ENCODE results near the gene BCORL1. TPM values are rescaled to one million over a fixed set of nuclear protein-coding genes. Genes with fewer than 3 reads are reported as not detected.

BCORL1 gene
- total RNA-seq, 1 experiment from 2014 or later, result 30.8 TPM

DNA sequence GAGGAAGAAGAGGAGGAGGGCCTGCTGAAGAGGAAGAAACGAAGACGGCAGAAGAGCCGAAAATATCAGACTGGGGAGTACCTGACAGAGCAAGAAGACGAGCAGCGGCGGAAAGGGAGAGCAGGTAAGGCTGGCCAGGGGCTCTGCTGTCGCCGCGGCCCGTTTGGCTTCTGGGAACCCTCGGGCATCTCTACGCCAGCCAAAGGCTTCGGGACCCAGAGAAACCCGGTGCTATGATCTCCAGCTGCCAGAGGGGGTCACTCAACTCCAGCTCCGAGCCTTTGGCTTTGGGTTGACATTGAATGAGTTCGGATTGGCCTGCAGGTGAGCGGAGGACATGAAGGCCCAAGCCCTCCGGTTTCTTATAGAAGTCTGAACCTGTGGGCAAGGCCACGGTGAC is 42.8 kb downstream of the BCORL1 start:
- intact Hi-C loops (cut with micrococcal nuclease), result no loop called here
- no peaks in the 10 kb centered on the region for H4K20me1 ChIP-seq (ENCODE audit: insufficient read depth)
- no peak overlapping the region for H3K4me3 ChIP-seq (replicated peaks in 1 of 2; ENCODE audit: low read depth in 1 of 2, low read length in 2 of 2)
- H3K4me2 ChIP-seq (ENCODE audit: low read length), result no peak overlapping the region
- ChIA-PET RAD21 (ENCODE audit: low non-redundant PET in 1 of 2, low total read pairs in 2 of 2, uncharacterized antibody in 2 of 2, unreplicated experiment in 2 of 2) (no interaction called here), POLR2A (no interaction called here), CTCF (interaction anchor here (1.8 kb wide), 1 partner anchor 100 kb away, joined by 6 read pairs; no protein-coding TSS in a partner anchor)
- no peaks in the 10 kb centered on the region for H3K9me2 ChIP-seq (ENCODE audit: insufficient read depth)
- no peaks in the 10 kb centered on the region for H3K27me3 ChIP-seq (ENCODE audit: insufficient read depth, low read length)
- H3K79me2 ChIP-seq (ENCODE audit: insufficient read depth, low read length), result no peaks in the 10 kb centered on the region
- no peaks in the 10 kb centered on the region for H3K4me1 ChIP-seq (ENCODE audit: control insufficient read depth in 1 of 2, insufficient read depth in 2 of 2, low read length in 2 of 2)
- peaks cover 10 to 24% of the 10 kb centered on the region in 2 experiments; a peak in 3 of 4 replicates for H3K36me3 ChIP-seq (ENCODE audit: control insufficient read depth in 1 of 2, insufficient read depth in 2 of 2, low read length in 2 of 2)
- no peak overlapping the region for H3K9ac ChIP-seq (ENCODE audit: low read length)
- H3K9me3 ChIP-seq (ENCODE audit: control insufficient read depth in 1 of 2, insufficient read depth in 1 of 2, low read depth in 1 of 2, low read length in 2 of 2), result no peaks in the 10 kb centered on the region
- TF ChIP-seq ELF1 (IDR thresholded peaks at IDR 0.05; ENCODE audit: borderline replicate concordance, low read depth), result no peak
- TF ChIP-seq, protein P1, sequence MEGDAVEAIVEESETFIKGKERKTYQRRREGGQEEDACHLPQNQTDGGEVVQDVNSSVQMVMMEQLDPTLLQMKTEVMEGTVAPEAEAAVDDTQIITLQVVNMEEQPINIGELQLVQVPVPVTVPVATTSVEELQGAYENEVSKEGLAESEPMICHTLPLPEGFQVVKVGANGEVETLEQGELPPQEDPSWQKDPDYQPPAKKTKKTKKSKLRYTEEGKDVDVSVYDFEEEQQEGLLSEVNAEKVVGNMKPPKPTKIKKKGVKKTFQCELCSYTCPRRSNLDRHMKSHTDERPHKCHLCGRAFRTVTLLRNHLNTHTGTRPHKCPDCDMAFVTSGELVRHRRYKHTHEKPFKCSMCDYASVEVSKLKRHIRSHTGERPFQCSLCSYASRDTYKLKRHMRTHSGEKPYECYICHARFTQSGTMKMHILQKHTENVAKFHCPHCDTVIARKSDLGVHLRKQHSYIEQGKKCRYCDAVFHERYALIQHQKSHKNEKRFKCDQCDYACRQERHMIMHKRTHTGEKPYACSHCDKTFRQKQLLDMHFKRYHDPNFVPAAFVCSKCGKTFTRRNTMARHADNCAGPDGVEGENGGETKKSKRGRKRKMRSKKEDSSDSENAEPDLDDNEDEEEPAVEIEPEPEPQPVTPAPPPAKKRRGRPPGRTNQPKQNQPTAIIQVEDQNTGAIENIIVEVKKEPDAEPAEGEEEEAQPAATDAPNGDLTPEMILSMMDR (IDR thresholded peaks at IDR 0.05 in 2 of 3, conservative IDR thresholded peaks at IDR 0.05 in 1 of 3; ENCODE audit: borderline replicate concordance in 1 of 3, insufficient read depth in 1 of 3, low read depth in 2 of 3, low read length in 2 of 3), result 0 out of 6 replicates have a peak, but pooled peaks of 1 of the 3 experiments have one; percentile 4
- H2AFZ ChIP-seq (ENCODE audit: low read depth, low read length, poor library complexity, severe bottlenecking), result no peak overlapping the region
- DNase-seq (ENCODE audit: low read depth, low spot score) (no peak), ATAC-seq (0 out of 2 replicates have a peak, but pooled peaks have one; percentile 39)
- no peak overlapping the region for H3K27ac ChIP-seq (ENCODE audit: low read depth, low read length)
- no TSS peak for BruUV-seq (replicated peaks)

DNA sequence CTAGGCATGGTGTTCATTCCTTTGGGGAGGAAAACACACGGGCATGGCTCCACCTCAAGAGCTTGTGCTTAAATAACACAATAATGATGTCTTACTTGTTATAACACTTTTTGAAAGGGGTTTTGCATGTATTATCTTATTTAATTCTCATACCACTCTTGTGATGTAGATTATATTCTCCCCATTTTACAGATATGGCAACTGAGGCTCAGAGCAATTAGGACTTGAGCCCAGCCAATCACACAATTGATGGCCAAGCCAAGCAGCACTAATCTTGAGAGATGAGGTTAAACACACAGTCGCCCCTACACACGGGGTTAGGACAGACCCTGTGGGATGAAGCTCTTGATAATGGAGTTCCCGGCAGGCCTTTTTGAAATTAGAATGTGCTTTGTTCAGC is 45.1 kb downstream of the BCORL1 start:
- Histone ChIP-seq H3K4me1 (ENCODE audit: control insufficient read depth in 1 of 2, insufficient read depth in 2 of 2, low read length in 2 of 2) (no peaks in the 10 kb centered on the region), H3K9me2 (ENCODE audit: insufficient read depth) (no peaks in the 10 kb centered on the region), H3K27ac (ENCODE audit: low read depth, low read length) (no peak overlapping the region), H3K27me3 (ENCODE audit: insufficient read depth, low read length) (no peaks in the 10 kb centered on the region), H4K20me1 (ENCODE audit: insufficient read depth) (no peaks in the 10 kb centered on the region), H3K79me2 (ENCODE audit: insufficient read depth, low read length) (no peaks in the 10 kb centered on the region), H3K9me3 (ENCODE audit: control insufficient read depth in 1 of 2, insufficient read depth in 1 of 2, low read depth in 1 of 2, low read length in 2 of 2) (no peaks in the 10 kb centered on the region), H3K9ac (ENCODE audit: low read length) (no peak overlapping the region), H2AFZ (ENCODE audit: low read depth, low read length, poor library complexity, severe bottlenecking) (no peak overlapping the region), H3K4me2 (ENCODE audit: low read length) (no peak overlapping the region), H3K36me3 (ENCODE audit: control insufficient read depth in 1 of 2, insufficient read depth in 2 of 2, low read length in 2 of 2) (peaks cover 7 to 24% of the 10 kb centered on the region in 2 experiments; a peak in 3 of 4 replicates), H3K4me3 (replicated peaks in 1 of 2; ENCODE audit: low read depth in 1 of 2, low read length in 2 of 2) (no peak overlapping the region)
- CTCF ChIA-PET, result interaction anchor here (1.5 to 2.7 kb wide), 3 partner anchors 8 to 102 kb away, joined by 4 to 16 read pairs (median 5); no protein-coding TSS in a partner anchor
- TF ChIP-seq SP1 (IDR thresholded peaks at IDR 0.05; ENCODE audit: low read depth) (no peak), YY1 (IDR thresholded peaks at IDR 0.05; ENCODE audit: extremely low read depth, insufficient replicate concordance, low read depth, low read length) (no peak), CEBPB (IDR thresholded peaks at IDR 0.05; ENCODE audit: low read depth) (no peak), FOSL1 (IDR thresholded peaks at IDR 0.05; ENCODE audit: low read depth) (no peak), TCF7L2 (IDR thresholded peaks at IDR 0.05; ENCODE audit: borderline replicate concordance, extremely low read depth, insufficient read depth, insufficient read length) (no peak), JUND (IDR thresholded peaks at IDR 0.05) (no peak)
- TF ChIP-seq, protein P2, sequence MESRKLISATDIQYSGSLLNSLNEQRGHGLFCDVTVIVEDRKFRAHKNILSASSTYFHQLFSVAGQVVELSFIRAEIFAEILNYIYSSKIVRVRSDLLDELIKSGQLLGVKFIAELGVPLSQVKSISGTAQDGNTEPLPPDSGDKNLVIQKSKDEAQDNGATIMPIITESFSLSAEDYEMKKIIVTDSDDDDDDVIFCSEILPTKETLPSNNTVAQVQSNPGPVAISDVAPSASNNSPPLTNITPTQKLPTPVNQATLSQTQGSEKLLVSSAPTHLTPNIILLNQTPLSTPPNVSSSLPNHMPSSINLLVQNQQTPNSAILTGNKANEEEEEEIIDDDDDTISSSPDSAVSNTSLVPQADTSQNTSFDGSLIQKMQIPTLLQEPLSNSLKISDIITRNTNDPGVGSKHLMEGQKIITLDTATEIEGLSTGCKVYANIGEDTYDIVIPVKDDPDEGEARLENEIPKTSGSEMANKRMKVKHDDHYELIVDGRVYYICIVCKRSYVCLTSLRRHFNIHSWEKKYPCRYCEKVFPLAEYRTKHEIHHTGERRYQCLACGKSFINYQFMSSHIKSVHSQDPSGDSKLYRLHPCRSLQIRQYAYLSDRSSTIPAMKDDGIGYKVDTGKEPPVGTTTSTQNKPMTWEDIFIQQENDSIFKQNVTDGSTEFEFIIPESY (IDR thresholded peaks at IDR 0.05; ENCODE audit: extremely low read depth, insufficient replicate concordance, low read length), result no peak
- no TSS peak for BruUV-seq (replicated peaks)
- no peak for DNase-seq (ENCODE audit: low read depth, low spot score)
- ATAC-seq, result no peak
- POLR2A ChIA-PET, result no interaction called here
- intact Hi-C loops (cut with micrococcal nuclease), result no loop called here
- RAD21 ChIA-PET (ENCODE audit: low non-redundant PET in 1 of 2, low total read pairs in 2 of 2, uncharacterized antibody in 2 of 2, unreplicated experiment in 2 of 2), result no interaction called here
